T-helper 17 cell (primary cell): ENCODE results near the gene AK1. TPM values are rescaled to one million over a fixed set of nuclear protein-coding genes. Genes with fewer than 3 reads are reported as not detected.
"Not testable (repeated sequence)": the region's sequence is repeated elsewhere in the genome, so short reads cannot be mapped to it uniquely, and the experiment has no call there.

Experiments
- ATAC-seq: fragments of 150-1000 bp; cut with Tn5 transposase; 2 replicates; pipeline ENCODE4 v1.10.0; 2021; ENCODE audit warnings: mild to moderate bottlenecking, moderate library complexity
- DNase-seq, 3 donors: peaks; one replicate each; pipeline versions ENCODE4 v3.0.0 to v3.0.0-alpha.2; 2020 to 2021
- H3K9me3 ChIP-seq: one replicate; pipeline ENCODE4 v1.7.0; 2013; ENCODE audit warnings: low read length, mild to moderate bottlenecking; ENCODE audit not compliant: control insufficient read depth, poor library complexity, severe bottlenecking
- H3K27ac Mint-ChIP-seq: one replicate; pipeline ENCODE4 v1.8.0; 2022; ENCODE audit warnings: mild to moderate bottlenecking, moderate library complexity, mixed read lengths
- H3K27me3 Mint-ChIP-seq: one replicate; pipeline ENCODE4 v1.8.0; 2022; ENCODE audit warnings: mixed read lengths
- H3K36me3 Mint-ChIP-seq: one replicate; pipeline ENCODE4 v1.8.0; 2022; ENCODE audit warnings: low read depth, mixed read lengths
- H3K4me1 Mint-ChIP-seq: one replicate; pipeline ENCODE4 v1.8.0; 2022; ENCODE audit warnings: mild to moderate bottlenecking, mixed read lengths
- H3K4me3 Mint-ChIP-seq: one replicate; pipeline ENCODE4 v1.8.0; 2022; ENCODE audit warnings: mild to moderate bottlenecking, moderate library complexity, mixed read lengths
- total RNA-seq, 4 donors: library from RNA in 2 of 4; stranded (reverse) in 2 of 4; gene quantifications; one replicate each; pipeline ENCODE4 v1.2.3 and lab custom pipeline; 2022 to 2026

Gene AK1
- total RNA-seq, 2 donors from 2014 or later, result 35.9 to 66.5 TPM

GRCh38 chr9:127874301-127875221 is 2.9 kb downstream of the AK1 start:
- H3K36me3 Mint-ChIP-seq, result peaks cover 2% of the 10 kb centered on the region
- DNase-seq (no peak), ATAC-seq (no peak)
- H3K27me3 Mint-ChIP-seq, result peaks cover 10% of the 10 kb centered on the region
- no peak overlapping the region for H3K4me3 Mint-ChIP-seq
- H3K4me1 Mint-ChIP-seq, result peaks cover 6% of the 10 kb centered on the region
- no peaks in the 10 kb centered on the region for H3K9me3 ChIP-seq
- no peak overlapping the region for H3K27ac Mint-ChIP-seq

GRCh38 chr9:127873886-127874285 is 3.6 kb downstream of the AK1 start:
- Mint-ChIP-seq H3K4me1 (peaks cover 6% of the 10 kb centered on the region), H3K27me3 (peaks cover 10% of the 10 kb centered on the region), H3K36me3 (peaks cover 2% of the 10 kb centered on the region), H3K4me3 (no peak overlapping the region), H3K27ac (no peak overlapping the region)
- DNase-seq, result no peak
- no peak for ATAC-seq
- H3K9me3 ChIP-seq, result no peaks in the 10 kb centered on the region

GRCh38 chr9:127873223-127873691 is 4.2 kb downstream of the AK1 start:
- Mint-ChIP-seq H3K4me1 (peaks cover 4% of the 10 kb centered on the region), H3K27me3 (peaks cover 6% of the 10 kb centered on the region), H3K27ac (no peak overlapping the region), H3K36me3 (no peaks in the 10 kb centered on the region), H3K4me3 (no peak overlapping the region)
- ATAC-seq, result no peak
- no peaks in the 10 kb centered on the region for H3K9me3 ChIP-seq
- DNase-seq, result no peak

GRCh38 chr9:127872369-127873222 is 4.9 kb downstream of the AK1 start:
- H3K27me3 Mint-ChIP-seq, result no peaks in the 10 kb centered on the region
- peaks cover 3% of the 10 kb centered on the region for H3K4me1 Mint-ChIP-seq
- no peaks in the 10 kb centered on the region for H3K36me3 Mint-ChIP-seq
- ATAC-seq (no peak), DNase-seq (no peak)
- H3K27ac Mint-ChIP-seq, result no peak overlapping the region
- H3K4me3 Mint-ChIP-seq, result no peak overlapping the region
- no peaks in the 10 kb centered on the region for H3K9me3 ChIP-seq

- H3K4me1 Mint-ChIP-seq, result peaks cover 3% of the 10 kb centered on the region
- H3K27me3 Mint-ChIP-seq, result no peaks in the 10 kb centered on the region
- no peak overlapping the region for H3K4me3 Mint-ChIP-seq
- no peaks in the 10 kb centered on the region for H3K36me3 Mint-ChIP-seq
- ATAC-seq (no peak), DNase-seq (no peak)
- H3K9me3 ChIP-seq, result no peaks in the 10 kb centered on the region
- peak overlapping the region; percentile 45 for H3K27ac Mint-ChIP-seq
Measured at GRCh38 chr9:127871531-127871930, 5.9 kb downstream of the AK1 start.

GRCh38 chr9:127870887-127871286 is 6.6 kb downstream of the AK1 start:
- Mint-ChIP-seq H3K27ac (no peak overlapping the region), H3K4me3 (no peak overlapping the region), H3K27me3 (no peaks in the 10 kb centered on the region), H3K36me3 (no peaks in the 10 kb centered on the region), H3K4me1 (peaks cover 7% of the 10 kb centered on the region)
- DNase-seq, result no peak
- H3K9me3 ChIP-seq, result no peaks in the 10 kb centered on the region
- no peak for ATAC-seq

- Mint-ChIP-seq H3K4me1 (peaks cover 15% of the 10 kb centered on the region), H3K4me3 (peak overlapping the region; percentile 25)
- not testable (repeated sequence) for DNase-seq, H3K9me3 ChIP-seq, H3K27ac Mint-ChIP-seq, H3K36me3 Mint-ChIP-seq, ATAC-seq, H3K27me3 Mint-ChIP-seq
Measured at GRCh38 chr9:127870153-127870491, 7.4 kb downstream of the AK1 start.

DNA sequence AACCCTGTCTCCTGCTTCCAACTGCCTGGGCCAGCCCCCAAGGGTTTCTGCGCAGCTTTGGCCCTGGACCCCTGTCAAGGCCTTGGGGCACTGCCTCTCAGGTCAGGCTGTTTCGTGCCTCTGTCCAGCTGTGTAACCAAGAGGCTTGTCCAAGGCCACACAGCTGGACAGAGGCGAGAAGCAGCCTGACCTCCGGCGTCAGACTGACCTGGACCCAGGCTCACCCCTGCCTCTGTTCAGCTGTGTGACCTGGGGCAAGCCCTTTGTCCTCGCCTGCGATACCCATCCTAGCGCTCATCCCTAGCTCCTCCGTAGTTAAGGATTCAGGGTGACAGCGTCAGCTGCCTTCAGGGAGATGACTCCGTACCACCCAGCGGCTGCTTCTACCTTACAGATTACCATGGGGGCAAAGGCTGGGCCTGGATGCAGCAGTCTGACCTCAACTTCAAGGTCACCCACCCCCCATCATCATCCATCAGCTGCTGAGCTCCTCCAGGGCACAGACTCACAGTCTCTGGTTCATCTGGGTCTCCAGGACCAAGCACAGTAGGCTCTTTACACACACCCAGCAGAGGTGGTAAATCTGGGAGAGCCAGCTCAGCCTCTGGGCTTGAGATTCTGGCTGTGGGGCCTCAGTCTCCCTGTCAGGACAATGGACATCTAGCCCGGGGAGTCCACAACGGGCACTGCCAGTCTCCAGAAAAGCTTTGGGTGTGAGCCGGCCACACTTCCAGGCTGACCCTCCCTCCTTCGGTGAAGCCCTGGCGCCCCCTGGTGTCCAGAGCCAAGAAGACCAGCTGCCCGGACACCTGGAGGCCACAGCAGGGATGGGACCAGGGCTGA is 7.9 kb downstream of the AK1 start:
- peaks cover 17% of the 10 kb centered on the region for H3K4me1 Mint-ChIP-seq
- H3K27me3 Mint-ChIP-seq, result no peaks in the 10 kb centered on the region
- H3K9me3 ChIP-seq, result no peaks in the 10 kb centered on the region
- H3K27ac Mint-ChIP-seq, result no peak overlapping the region
- ATAC-seq (peak; percentile 77), DNase-seq (peak; percentile 59 to 75 (median 68))
- H3K36me3 Mint-ChIP-seq, result no peaks in the 10 kb centered on the region
- H3K4me3 Mint-ChIP-seq, result no peak overlapping the region

DNA sequence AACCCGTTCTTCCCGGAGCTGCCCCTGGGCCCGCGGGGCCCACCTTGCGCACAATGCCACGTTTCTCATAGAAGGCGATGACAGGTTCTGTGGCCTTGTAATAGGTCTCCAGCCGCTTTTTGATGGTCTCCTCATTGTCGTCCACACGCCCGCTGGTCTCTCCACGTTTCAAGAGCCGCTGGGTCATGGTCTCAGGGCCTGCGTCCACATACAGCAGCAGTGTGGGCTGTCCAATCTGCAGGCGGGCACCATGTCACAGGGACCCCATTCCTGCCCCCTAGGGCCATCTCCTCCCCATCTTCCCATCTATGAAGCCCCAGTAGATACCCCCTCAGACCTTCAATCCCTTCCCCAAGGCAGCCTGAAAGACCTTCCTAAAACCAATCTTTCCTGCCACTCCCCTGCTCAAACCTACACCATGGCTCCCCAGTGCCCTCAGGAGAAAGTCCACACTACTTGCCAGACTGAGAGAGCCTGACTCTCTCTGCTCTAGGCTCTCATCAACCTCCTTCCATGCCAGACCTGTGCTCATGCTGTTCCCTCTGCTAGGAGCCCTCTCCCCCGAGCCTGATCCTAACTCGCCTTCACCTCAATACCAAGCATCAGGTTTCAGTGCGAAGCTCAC is 9.1 kb downstream of the AK1 start:
- Mint-ChIP-seq H3K27me3 (no peaks in the 10 kb centered on the region), H3K4me3 (no peak overlapping the region), H3K4me1 (peaks cover 17% of the 10 kb centered on the region), H3K36me3 (no peaks in the 10 kb centered on the region), H3K27ac (no peak overlapping the region)
- no peak for DNase-seq
- no peaks in the 10 kb centered on the region for H3K9me3 ChIP-seq
- no peak for ATAC-seq

GRCh38 chr9:127867356-127868277 is 9.9 kb downstream of the AK1 start:
- H3K27me3 Mint-ChIP-seq, result no peaks in the 10 kb centered on the region
- H3K9me3 ChIP-seq, result no peaks in the 10 kb centered on the region
- H3K4me3 Mint-ChIP-seq, result no peak overlapping the region
- no peak for DNase-seq
- H3K4me1 Mint-ChIP-seq, result peaks cover 23% of the 10 kb centered on the region
- H3K36me3 Mint-ChIP-seq, result no peaks in the 10 kb centered on the region
- no peak overlapping the region for H3K27ac Mint-ChIP-seq
- no peak for ATAC-seq

- H3K36me3 Mint-ChIP-seq, result no peaks in the 10 kb centered on the region
- H3K4me1 Mint-ChIP-seq, result peaks cover 27% of the 10 kb centered on the region
- H3K9me3 ChIP-seq, result no peaks in the 10 kb centered on the region
- no peak overlapping the region for H3K4me3 Mint-ChIP-seq
- no peak for DNase-seq
- no peak for ATAC-seq
- H3K27me3 Mint-ChIP-seq, result no peaks in the 10 kb centered on the region
- peak overlapping the region; percentile 0 for H3K27ac Mint-ChIP-seq
Measured at GRCh38 chr9:127866535-127866934, 10.9 kb downstream of the AK1 start.
